GM12878 (cell line): ENCODE data around the gene ITIH1. TPM values are rescaled to one million over a fixed set of nuclear protein-coding genes. Genes with fewer than 3 reads are reported as not detected.

Experiments
- ATAC-seq: fragments of 200-7000 bp; cut with Tn5 transposase; 3 replicates; pipeline ENCODE4 v1.9.1; 2020; ENCODE audit warnings: mild to moderate bottlenecking, moderate library complexity
- BruUV-seq: library from RNA; stranded (reverse); fragments of 400-500 nt; replicated peaks from 2 replicates; lab custom pipeline; 2021; lab: Mats Ljungman, UMichigan
- CTCF ChIA-PET: fragments of 300-600 bp; sonication (Branson Sonifier 250); formaldehyde crosslinking; extraction: SDS; loops from one replicate; lab custom pipeline; 2021; ENCODE audit warnings: inconsistent platforms; lab: Yijun Ruan, JAX
- POLR2A ChIA-PET: fragments of 350-600 bp; formaldehyde crosslinking; extraction: SDS; loops from one replicate; lab custom pipeline; 2021; ENCODE audit warnings: inconsistent platforms; lab: Charles Lee
- RAD21 ChIA-PET: fragments of 300-600 bp; sonication (Branson Sonifier 250); formaldehyde crosslinking; loops from one replicate; lab custom pipeline; 2023; ENCODE audit warnings: antibody characterized with exemption; ENCODE audit not compliant: unreplicated experiment; lab: Charles Lee
- SMC1A ChIA-PET: fragments of 300-600 bp; sonication (Branson Sonifier 250); formaldehyde crosslinking; loops from one replicate; lab custom pipeline; 2023; ENCODE audit not compliant: unreplicated experiment, uncharacterized antibody; lab: Charles Lee
- DNase-seq: peaks from one replicate; pipeline ENCODE4 v3.0.0-alpha.2; 2011; ENCODE audit warnings: low read depth, low spot score
- FAIRE-seq: peaks from 3 replicates; lab custom pipeline; 2011; peaks lifted over from hg19 to GRCh38; lab: Jason Lieb, UNC
- H2AFZ ChIP-seq: 2 replicates; pipeline ENCODE4 v1.6.0; 2011; ENCODE audit warnings: low read depth, low read length, control low read depth; ENCODE audit not compliant: control insufficient read depth
- H3K27ac ChIP-seq: 2 replicates; pipeline ENCODE4 v1.5.1; 2011; ENCODE audit warnings: control low read depth; ENCODE audit not compliant: control insufficient read depth, insufficient read depth
- H3K27me3 ChIP-seq, 2 experiments: replicated peaks in 1 of 2; 2 replicates each; pipeline versions ENCODE4 v1.6.0 to v1.6.1; 2011; ENCODE audit warnings: low read length in 1 of 2; ENCODE audit not compliant: control insufficient read depth in 2 of 2, insufficient read depth in 2 of 2
- H3K36me3 ChIP-seq, 2 experiments: 2 replicates each; pipeline ENCODE4 v1.5.1; 2011; ENCODE audit warnings: low read length in 1 of 2; ENCODE audit not compliant: control insufficient read depth in 2 of 2, insufficient read depth in 2 of 2
- H3K4me1 ChIP-seq: 2 replicates; pipeline ENCODE4 v1.6.1; 2011; ENCODE audit warnings: mild to moderate bottlenecking, low read length, moderate library complexity, mixed read lengths; ENCODE audit not compliant: control insufficient read depth, insufficient read depth
- H3K4me2 ChIP-seq: 2 replicates; pipeline ENCODE4 v1.6.0; 2011; ENCODE audit warnings: control low read depth; ENCODE audit not compliant: control insufficient read depth, insufficient read depth
- H3K4me3 ChIP-seq: fragments of 200-600 bp; sonication (generic); 2 replicates; pipeline ENCODE4 v1.5.1; 2016
- H3K79me2 ChIP-seq: 2 replicates; pipeline ENCODE4 v1.6.0; 2011; ENCODE audit warnings: low read length; ENCODE audit not compliant: control insufficient read depth, insufficient read depth
- H3K9ac ChIP-seq: 2 replicates; pipeline ENCODE4 v1.8.0; 2011; ENCODE audit warnings: low read length, control low read depth, mixed read lengths; ENCODE audit not compliant: control insufficient read depth, insufficient read depth
- H3K9me3 ChIP-seq: replicated peaks from 3 replicates; pipeline ENCODE4 v1.5.1; 2011; ENCODE audit warnings: mild to moderate bottlenecking, low read length; ENCODE audit not compliant: control insufficient read depth, insufficient read depth
- H4K20me1 ChIP-seq: 2 replicates; pipeline ENCODE4 v1.6.0; 2011; ENCODE audit not compliant: control insufficient read depth, insufficient read depth
- POU2F2 ChIP-seq: IDR thresholded peaks from 3 replicates; pipeline ENCODE4 v1.6.1; 2011; ENCODE audit warnings: low read depth, mild to moderate bottlenecking, low read length, borderline replicate concordance
- RBBP5 ChIP-seq: fragments of 200-600 bp; sonication (generic); conservative IDR thresholded peaks from 2 replicates; pipeline ENCODE4 v1.6.1; 2016
- SMC3 ChIP-seq: IDR thresholded peaks from 2 replicates; pipeline ENCODE4 v1.6.1; 2011; ENCODE audit warnings: low read length, improper control_type of control experiment, borderline replicate concordance
- ZNF24 ChIP-seq: fragments of 450-650 bp; IDR thresholded peaks from 2 replicates; pipeline ENCODE4 v1.6.1; 2017; ENCODE audit warnings: antibody characterized with exemption, mild to moderate bottlenecking
- WGBS: methylation state at CpG from one replicate; pipeline ENCODE4 v1.1.6; 2016; ENCODE audit warnings: low lambda C conversion rate; ENCODE audit not compliant: insufficient replicate concordance, insufficient coverage; ENCODE audit errors: missing lambda C conversion rate; 5-methylcytosine and 5-hydroxymethylcytosine counted together
- in situ Hi-C: fragments of 300-500 bp; cut with MboI; formaldehyde crosslinking; loops from 9 replicates; pipeline ENCODE4 v1.14.3; 2018; ENCODE audit warnings: mixed read lengths
- intact Hi-C: fragments of 100-400 bp; cut with micrococcal nuclease; formaldehyde crosslinking; loops from one replicate; pipeline ENCODE4 v1.14.2; 2022; ENCODE audit not compliant: unreplicated experiment
- polyA plus RNA-seq, 11 experiments: library from polyadenylated mRNA; depleted of rRNA in 4 of 11; unstranded in 6 of 11; stranded (reverse) in 5 of 11; fragments of >200 nt; fragmentation: Nextera tagmentation in 4 of 11; fragmentation: Illumina TruSeq in 1 of 11; extraction: Ambion mirVana in 4 of 11; extraction: Trizol in 1 of 11; gene quantifications; 1 replicate in 1 of 11; 2 replicates in 10 of 11; pipeline versions ENCODE4 v1.2.1 to v1.2.3, GENCODE V29; 2011 to 2016; ENCODE audit warnings: inconsistent platforms in 2 of 11, missing spikeins in 2 of 11, low read depth in 1 of 11
- total RNA-seq, 4 experiments: library from RNA; depleted of rRNA in 3 of 4; stranded (reverse); fragments of >200 nt in 3 of 4; fragmentation: Illumina TruSeq in 1 of 4; extraction: Trizol in 1 of 4; gene quantifications; 2 replicates each; pipeline versions ENCODE4 v1.2.1 to v1.2.3, GENCODE V29; 2013 to 2021
- TF ChIP-seq, protein P1 (sequence below): IDR thresholded peaks from 2 replicates; pipeline ENCODE4 v1.6.1; 2012; ENCODE audit warnings: low read length, inconsistent platforms
- TF ChIP-seq, protein P2 (sequence below): fragments of 450-650 bp; IDR thresholded peaks from 2 replicates; pipeline ENCODE4 v1.6.1; 2014; ENCODE audit warnings: mild to moderate bottlenecking
- TF ChIP-seq, protein P3 (sequence below): fragments of 450-650 bp; IDR thresholded peaks from 2 replicates; pipeline ENCODE4 v1.6.1; 2017; ENCODE audit warnings: antibody characterized with exemption, mild to moderate bottlenecking, moderate library complexity
- TF ChIP-seq, protein P4 (sequence below): IDR thresholded peaks from 2 replicates; pipeline ENCODE4 v1.6.1; 2012; ENCODE audit warnings: low read depth, low read length, improper control_type of control experiment

The ITIH1 gene
- total and polyA plus RNA-seq, 10 of the 15 experiments (the other 5 are each of a cell fraction or from before 2014, with no cell fraction given), result 0.33 to 0.64 (median 0.44) TPM; not detected in 7

DNA sequence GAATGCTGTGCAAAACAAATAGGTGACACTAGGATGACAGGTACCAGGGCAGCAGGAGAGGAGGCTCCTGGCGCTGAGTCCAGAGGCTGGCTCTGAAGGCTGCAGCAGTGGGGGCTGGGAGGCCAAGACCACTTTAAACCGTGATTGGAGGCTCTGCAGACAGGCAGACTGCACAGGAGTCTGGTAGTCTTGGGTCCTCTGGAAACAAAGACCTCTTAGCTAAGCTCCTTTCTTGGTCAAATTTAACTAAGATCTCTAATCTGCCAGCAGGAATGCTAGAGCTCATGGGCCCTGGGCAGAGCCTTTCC is 61.8 kb downstream of the ITIH1 start (continued):
- TF ChIP-seq, protein P1, sequence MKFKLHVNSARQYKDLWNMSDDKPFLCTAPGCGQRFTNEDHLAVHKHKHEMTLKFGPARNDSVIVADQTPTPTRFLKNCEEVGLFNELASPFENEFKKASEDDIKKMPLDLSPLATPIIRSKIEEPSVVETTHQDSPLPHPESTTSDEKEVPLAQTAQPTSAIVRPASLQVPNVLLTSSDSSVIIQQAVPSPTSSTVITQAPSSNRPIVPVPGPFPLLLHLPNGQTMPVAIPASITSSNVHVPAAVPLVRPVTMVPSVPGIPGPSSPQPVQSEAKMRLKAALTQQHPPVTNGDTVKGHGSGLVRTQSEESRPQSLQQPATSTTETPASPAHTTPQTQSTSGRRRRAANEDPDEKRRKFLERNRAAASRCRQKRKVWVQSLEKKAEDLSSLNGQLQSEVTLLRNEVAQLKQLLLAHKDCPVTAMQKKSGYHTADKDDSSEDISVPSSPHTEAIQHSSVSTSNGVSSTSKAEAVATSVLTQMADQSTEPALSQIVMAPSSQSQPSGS, result no peak
- TF ChIP-seq, all 136 proteins: peak for 0

DNA sequence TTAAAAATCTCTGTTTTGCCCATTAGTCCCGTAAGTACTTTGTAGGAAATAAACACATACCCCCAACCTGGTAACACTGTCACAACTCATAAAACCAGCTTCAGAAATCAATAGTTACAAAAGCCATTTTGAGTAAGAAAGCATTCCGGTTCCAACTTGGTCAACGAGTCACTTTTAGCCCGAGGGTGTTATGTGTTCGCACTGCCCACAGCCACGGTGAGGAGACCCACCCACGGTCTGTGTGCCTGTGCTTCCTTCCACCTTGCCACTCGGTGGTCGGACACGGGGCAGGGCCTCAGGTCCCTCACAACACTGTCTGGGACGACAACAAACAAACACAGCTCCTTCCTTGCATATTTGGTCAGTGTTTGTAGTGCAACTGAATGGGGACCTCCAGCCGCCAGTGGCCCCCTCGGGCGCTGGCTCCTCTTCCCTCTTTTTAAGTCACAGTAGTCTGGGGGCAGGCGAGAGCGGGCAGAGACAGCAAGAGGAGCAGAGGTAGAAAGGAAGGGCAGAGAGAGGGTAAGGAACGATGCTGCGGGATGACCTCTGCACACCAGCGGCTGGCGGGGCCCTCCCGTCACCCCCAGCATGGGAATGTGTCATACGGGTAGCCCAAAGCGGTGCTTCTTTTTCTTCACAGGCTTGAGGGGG is 62.6 kb downstream of the ITIH1 start:
- intact Hi-C loops, result no loop called here
- POLR2A ChIA-PET, result interaction anchor here (0.6 kb wide), 1 partner anchor 304 kb away, joined by 3 read pairs; no protein-coding TSS in a partner anchor
- WGBS, result 82% methylated on average over 23 of the region's 23 CpGs

More for the DNA sequence above, 62.6 kb downstream of the ITIH1 start:
- Histone ChIP-seq H3K79me2 (no peaks in the 10 kb centered on the region), H3K4me2 (no peak overlapping the region), H3K4me3 (no peak overlapping the region), H3K27me3 (no peaks in the 10 kb centered on the region), H3K9me3 (no peaks in the 10 kb centered on the region), H3K27ac (no peak overlapping the region), H3K4me1 (no peaks in the 10 kb centered on the region; the same call in 1 of the 2 replicates), H4K20me1 (no peaks in the 10 kb centered on the region), H3K9ac (no peak overlapping the region), H2AFZ (no peak overlapping the region), H3K36me3 (peaks cover 6 to 9% of the 10 kb centered on the region in 2 experiments; a peak in 3 of 4 replicates)
- BruUV-seq, result no TSS peak
- DNase-seq, result no peak
- no peak for ATAC-seq
- no peak for TF ChIP-seq SMC3
- no peak for TF ChIP-seq ZNF24
- TF ChIP-seq, protein P2, sequence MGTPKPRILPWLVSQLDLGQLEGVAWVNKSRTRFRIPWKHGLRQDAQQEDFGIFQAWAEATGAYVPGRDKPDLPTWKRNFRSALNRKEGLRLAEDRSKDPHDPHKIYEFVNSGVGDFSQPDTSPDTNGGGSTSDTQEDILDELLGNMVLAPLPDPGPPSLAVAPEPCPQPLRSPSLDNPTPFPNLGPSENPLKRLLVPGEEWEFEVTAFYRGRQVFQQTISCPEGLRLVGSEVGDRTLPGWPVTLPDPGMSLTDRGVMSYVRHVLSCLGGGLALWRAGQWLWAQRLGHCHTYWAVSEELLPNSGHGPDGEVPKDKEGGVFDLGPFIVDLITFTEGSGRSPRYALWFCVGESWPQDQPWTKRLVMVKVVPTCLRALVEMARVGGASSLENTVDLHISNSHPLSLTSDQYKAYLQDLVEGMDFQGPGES, result no peak
- no peak for TF ChIP-seq RBBP5
- TF ChIP-seq, protein P3, sequence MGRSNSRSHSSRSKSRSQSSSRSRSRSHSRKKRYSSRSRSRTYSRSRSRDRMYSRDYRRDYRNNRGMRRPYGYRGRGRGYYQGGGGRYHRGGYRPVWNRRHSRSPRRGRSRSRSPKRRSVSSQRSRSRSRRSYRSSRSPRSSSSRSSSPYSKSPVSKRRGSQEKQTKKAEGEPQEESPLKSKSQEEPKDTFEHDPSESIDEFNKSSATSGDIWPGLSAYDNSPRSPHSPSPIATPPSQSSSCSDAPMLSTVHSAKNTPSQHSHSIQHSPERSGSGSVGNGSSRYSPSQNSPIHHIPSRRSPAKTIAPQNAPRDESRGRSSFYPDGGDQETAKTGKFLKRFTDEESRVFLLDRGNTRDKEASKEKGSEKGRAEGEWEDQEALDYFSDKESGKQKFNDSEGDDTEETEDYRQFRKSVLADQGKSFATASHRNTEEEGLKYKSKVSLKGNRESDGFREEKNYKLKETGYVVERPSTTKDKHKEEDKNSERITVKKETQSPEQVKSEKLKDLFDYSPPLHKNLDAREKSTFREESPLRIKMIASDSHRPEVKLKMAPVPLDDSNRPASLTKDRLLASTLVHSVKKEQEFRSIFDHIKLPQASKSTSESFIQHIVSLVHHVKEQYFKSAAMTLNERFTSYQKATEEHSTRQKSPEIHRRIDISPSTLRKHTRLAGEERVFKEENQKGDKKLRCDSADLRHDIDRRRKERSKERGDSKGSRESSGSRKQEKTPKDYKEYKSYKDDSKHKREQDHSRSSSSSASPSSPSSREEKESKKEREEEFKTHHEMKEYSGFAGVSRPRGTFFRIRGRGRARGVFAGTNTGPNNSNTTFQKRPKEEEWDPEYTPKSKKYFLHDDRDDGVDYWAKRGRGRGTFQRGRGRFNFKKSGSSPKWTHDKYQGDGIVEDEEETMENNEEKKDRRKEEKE, result no peak
- TF ChIP-seq POU2F2, result no peak
- TF ChIP-seq, protein P4, sequence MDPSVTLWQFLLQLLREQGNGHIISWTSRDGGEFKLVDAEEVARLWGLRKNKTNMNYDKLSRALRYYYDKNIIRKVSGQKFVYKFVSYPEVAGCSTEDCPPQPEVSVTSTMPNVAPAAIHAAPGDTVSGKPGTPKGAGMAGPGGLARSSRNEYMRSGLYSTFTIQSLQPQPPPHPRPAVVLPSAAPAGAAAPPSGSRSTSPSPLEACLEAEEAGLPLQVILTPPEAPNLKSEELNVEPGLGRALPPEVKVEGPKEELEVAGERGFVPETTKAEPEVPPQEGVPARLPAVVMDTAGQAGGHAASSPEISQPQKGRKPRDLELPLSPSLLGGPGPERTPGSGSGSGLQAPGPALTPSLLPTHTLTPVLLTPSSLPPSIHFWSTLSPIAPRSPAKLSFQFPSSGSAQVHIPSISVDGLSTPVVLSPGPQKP, result no peak
- FAIRE-seq, result no peak
- ChIA-PET RAD21 (no interaction called here), CTCF (interaction anchor here (0.6 to 2.4 kb wide), 2 partner anchors 9 to 19 kb away, joined by 3 to 11 read pairs; no protein-coding TSS in a partner anchor), SMC1A (no interaction called here)
- in situ Hi-C loops, result loop anchor here (10.0 kb wide), 1 partner anchor 235 kb away; no protein-coding TSS in a partner anchor
